Measurements from ENCODE around the gene SSR4.

GRCh38 chrX:153768311-153769157 is 25.9 kb upstream of the SSR4 start:
- TF ChIP-seq JUND (IDR thresholded peaks at IDR 0.05) (no peak), CTCF (IDR thresholded peaks at IDR 0.05 in 2 of 3, conservative IDR thresholded peaks at IDR 0.05 in 1 of 3; ENCODE audit: borderline replicate concordance in 1 of 3, insufficient read depth in 1 of 3, low read depth in 2 of 3, low read length in 2 of 3) (0 out of 6 replicates have a peak, but pooled peaks of 1 of the 3 experiments have one; percentile 9), POLR2A (IDR thresholded peaks at IDR 0.05; ENCODE audit: borderline replicate concordance, extremely low read depth, insufficient read depth, insufficient read length) (no peak), SRF (IDR thresholded peaks at IDR 0.05; ENCODE audit: low read depth) (no peak), FOSL1 (IDR thresholded peaks at IDR 0.05; ENCODE audit: low read depth) (no peak), RAD21 (IDR thresholded peaks at IDR 0.05; ENCODE audit: low read depth) (no peak), POLR2AphosphoS5 (IDR thresholded peaks at IDR 0.05; ENCODE audit: low read depth, low read length) (no peak), EZH2 (IDR thresholded peaks at IDR 0.05) (no peak), YY1 (IDR thresholded peaks at IDR 0.05; ENCODE audit: extremely low read depth, insufficient replicate concordance, low read depth, low read length) (no peak)

Data from HCT116 (cell line).